Brain microvascular endothelial cell (primary cell): ENCODE measurements around the gene CELF2.

ENCODE experiments used
- DNase-seq: peaks from one replicate; pipeline ENCODE4 v3.0.0-alpha.2; 2020
- H3K27ac ChIP-seq: fragments of 250-450 bp; sonication (Bioruptor Pico); 2 replicates; pipeline ENCODE4 v1.5.1; 2020; ENCODE audit warnings: mild to moderate bottlenecking, moderate library complexity
- H3K27me3 ChIP-seq: fragments of 250-450 bp; sonication (Bioruptor Pico); replicated peaks from 2 replicates; pipeline ENCODE4 v1.5.1; 2020; ENCODE audit warnings: mild to moderate bottlenecking
- H3K36me3 ChIP-seq: fragments of 250-450 bp; sonication (Bioruptor Pico); replicated peaks from 2 replicates; pipeline ENCODE4 v1.5.1; 2020; ENCODE audit warnings: mild to moderate bottlenecking
- H3K4me3 ChIP-seq: 2 replicates; pipeline ENCODE4 v1.5.1; 2011; ENCODE audit warnings: low read depth, mild to moderate bottlenecking, control low read depth, low read length, moderate library complexity
- CTCF ChIP-seq: IDR thresholded peaks from 2 replicates; pipeline ENCODE4 v1.5.1; 2011; ENCODE audit warnings: low read depth, mild to moderate bottlenecking, moderate library complexity, low read length, control low read depth, inconsistent platforms; ENCODE audit errors: missing control alignments
- in situ Hi-C: cut with HindIII; loops from 2 replicates; pipeline ENCODE4 v1.10.0; 2017; ENCODE audit warnings: low sequenced_read_pairs, low pct_ligation_motif_present

Gene CELF2

GRCh38 chr10:11313463-11313862, 295.8 kb downstream of the CELF2 start:
- Histone ChIP-seq H3K27me3 (no peaks in the 10 kb centered on the region), H3K4me3 (no peak overlapping the region), H3K27ac (no peak overlapping the region), H3K36me3 (no peaks in the 10 kb centered on the region)
- DNase-seq = no peak
- no peak for TF ChIP-seq CTCF
- in situ Hi-C loops = no loop called here

GRCh38 chr10:11317936-11318670, 300.4 kb downstream of the CELF2 start:
- TF ChIP-seq CTCF = no peak
- Histone ChIP-seq H3K4me3 (no peak overlapping the region), H3K36me3 (no peaks in the 10 kb centered on the region), H3K27me3 (no peaks in the 10 kb centered on the region), H3K27ac (no peak overlapping the region)
- no peak for DNase-seq
- in situ Hi-C loops = no loop called here

GRCh38 chr10:11318826-11319598, 301.3 kb downstream of the CELF2 start:
- no peak for DNase-seq
- no peaks in the 10 kb centered on the region for H3K36me3 ChIP-seq
- no peak overlapping the region for H3K4me3 ChIP-seq
- no peaks in the 10 kb centered on the region for H3K27me3 ChIP-seq
- no peak for TF ChIP-seq CTCF
- in situ Hi-C loops = no loop called here
- H3K27ac ChIP-seq = no peak overlapping the region

GRCh38 chr10:11319990-11320602, 302.4 kb downstream of the CELF2 start:
- Histone ChIP-seq H3K36me3 (no peaks in the 10 kb centered on the region), H3K27ac (no peak overlapping the region)
- no peak for DNase-seq

More at GRCh38 chr10:11319990-11320602, 302.4 kb downstream of the CELF2 start:
- in situ Hi-C loops = no loop called here
- Histone ChIP-seq H3K4me3 (no peak overlapping the region), H3K27me3 (no peaks in the 10 kb centered on the region)
- no peak for TF ChIP-seq CTCF
